Rectal smooth muscle tissue (tissue), 1 donor: ENCODE data around the gene USP35.

Experiments used
- H3K27ac ChIP-seq: one replicate; pipeline ENCODE4 v1.7.0; 2013; ENCODE audit warnings: low read depth, low read length, inconsistent platforms
- H3K27me3 ChIP-seq: one replicate; pipeline ENCODE4 v1.7.0; 2013; ENCODE audit warnings: low read length; ENCODE audit not compliant: control insufficient read depth, insufficient read depth
- H3K36me3 ChIP-seq: one replicate; pipeline ENCODE4 v1.7.0; 2013; ENCODE audit warnings: low read length; ENCODE audit not compliant: control insufficient read depth, insufficient read depth
- H3K4me1 ChIP-seq: one replicate; pipeline ENCODE4 v1.7.0; 2013; ENCODE audit warnings: low read length; ENCODE audit not compliant: control insufficient read depth, insufficient read depth
- H3K4me3 ChIP-seq: one replicate; pipeline ENCODE4 v1.7.0; 2013; ENCODE audit warnings: low read length
- H3K9ac ChIP-seq: one replicate; pipeline ENCODE4 v1.7.0; 2013; ENCODE audit warnings: low read length

USP35 gene

DNA sequence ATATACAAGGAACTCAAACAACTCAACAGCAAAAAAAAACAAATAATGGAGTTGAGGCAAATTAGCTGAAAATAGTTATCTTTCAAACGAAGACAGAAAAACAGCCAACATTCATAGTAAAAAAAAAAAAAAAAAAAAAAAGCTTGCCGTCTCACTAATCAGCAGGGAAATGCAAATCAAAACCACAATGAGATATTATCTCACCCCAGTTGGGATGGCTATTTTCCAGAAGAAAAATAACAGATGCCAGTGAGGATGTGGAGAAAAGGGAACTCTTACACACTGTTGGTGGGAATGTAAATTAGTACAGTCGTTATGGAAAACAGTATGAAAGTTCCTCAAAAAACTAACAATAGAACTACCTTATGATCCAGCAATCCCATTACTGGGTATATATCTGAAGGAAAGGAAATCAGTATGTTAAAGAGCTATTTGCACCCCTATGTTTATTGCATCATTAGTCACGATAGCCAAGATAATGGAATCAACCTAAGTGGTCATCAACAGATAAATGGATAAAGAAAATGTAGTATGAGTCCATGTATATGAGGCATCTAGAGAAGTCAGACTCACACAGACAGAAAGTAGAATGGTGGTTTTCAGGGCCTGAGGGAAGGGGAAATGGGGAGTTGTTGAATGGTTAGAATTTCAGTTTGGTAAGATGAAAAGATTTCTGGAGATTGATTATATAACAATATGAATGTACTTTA lies 56.0 kb downstream of the USP35 start:
- no peaks in the 10 kb centered on the region for H3K36me3 ChIP-seq
- no peaks in the 10 kb centered on the region for H3K4me1 ChIP-seq
- H3K9ac ChIP-seq = no peak overlapping the region
- no peaks in the 10 kb centered on the region for H3K27me3 ChIP-seq
- H3K27ac ChIP-seq = no peak overlapping the region
- H3K4me3 ChIP-seq = no peak overlapping the region

DNA sequence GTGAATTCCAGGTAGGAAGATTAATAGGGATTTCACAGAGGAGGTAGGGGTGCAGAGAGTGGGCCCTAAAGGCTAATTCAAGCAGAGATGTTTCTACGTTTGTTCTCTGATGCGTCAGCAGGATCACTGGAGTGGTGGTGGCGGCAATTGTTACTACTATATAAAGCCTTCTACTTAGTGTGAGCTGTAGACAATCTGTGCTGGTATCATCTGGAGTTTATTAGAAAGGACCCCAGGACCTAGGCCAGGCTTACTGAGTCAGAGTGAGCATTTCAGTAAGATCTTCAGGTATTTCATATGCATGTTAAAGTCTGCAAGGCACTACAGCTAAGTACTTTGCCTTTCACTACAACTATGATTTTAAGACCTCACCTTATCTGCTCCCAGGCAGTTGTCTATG lies 59.5 kb downstream of the USP35 start:
- no peak overlapping the region for H3K9ac ChIP-seq
- no peak overlapping the region for H3K27ac ChIP-seq
- H3K4me1 ChIP-seq = no peaks in the 10 kb centered on the region
- no peaks in the 10 kb centered on the region for H3K36me3 ChIP-seq
- no peak overlapping the region for H3K4me3 ChIP-seq
- H3K27me3 ChIP-seq = no peaks in the 10 kb centered on the region

DNA sequence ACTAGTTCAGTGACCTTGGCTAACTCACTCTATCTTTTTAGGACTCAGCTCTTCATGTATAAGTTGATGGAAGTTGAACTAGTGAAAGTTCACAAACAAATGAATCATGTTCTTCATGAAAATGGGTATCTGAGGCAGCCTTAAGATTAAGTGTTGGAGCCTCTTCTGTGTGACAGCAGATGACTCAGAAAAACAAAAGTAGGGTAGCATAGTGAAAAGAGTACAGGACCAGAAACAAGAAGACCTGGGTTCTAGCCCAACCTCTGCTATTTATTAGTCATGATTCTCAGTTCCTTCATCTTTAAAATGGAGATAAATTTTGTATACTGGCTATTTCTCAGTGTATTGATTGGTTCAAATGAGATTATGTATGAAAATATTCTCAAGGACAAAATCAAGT lies 60.2 kb downstream of the USP35 start:
- Histone ChIP-seq H3K36me3 (no peaks in the 10 kb centered on the region), H3K27ac (no peak overlapping the region), H3K9ac (no peak overlapping the region), H3K27me3 (no peaks in the 10 kb centered on the region), H3K4me1 (no peaks in the 10 kb centered on the region), H3K4me3 (no peak overlapping the region)

DNA sequence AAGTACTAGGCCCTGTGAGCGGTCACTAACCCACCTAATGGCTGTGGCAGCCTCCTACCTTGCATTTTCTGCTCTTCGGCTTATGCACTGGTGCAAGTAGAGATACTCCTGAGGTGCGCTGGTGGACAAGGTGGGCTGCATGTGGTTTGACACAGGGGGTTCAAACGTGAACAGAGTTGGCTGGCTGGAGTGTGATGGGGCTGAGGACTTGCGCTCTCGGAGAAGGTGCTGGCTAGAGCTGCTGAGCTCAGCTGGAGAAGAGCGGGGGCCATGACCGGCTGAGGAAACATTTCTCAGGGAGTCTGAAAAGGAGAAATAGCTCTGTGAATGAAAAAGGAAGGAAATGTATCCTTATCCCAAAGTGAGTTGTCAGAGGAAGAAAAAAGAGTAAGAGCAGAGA lies 61.4 kb downstream of the USP35 start:
- no peaks in the 10 kb centered on the region for H3K4me1 ChIP-seq
- H3K36me3 ChIP-seq = no peaks in the 10 kb centered on the region
- H3K9ac ChIP-seq = no peak overlapping the region
- no peak overlapping the region for H3K27ac ChIP-seq
- H3K27me3 ChIP-seq = no peaks in the 10 kb centered on the region
- H3K4me3 ChIP-seq = no peak overlapping the region

DNA sequence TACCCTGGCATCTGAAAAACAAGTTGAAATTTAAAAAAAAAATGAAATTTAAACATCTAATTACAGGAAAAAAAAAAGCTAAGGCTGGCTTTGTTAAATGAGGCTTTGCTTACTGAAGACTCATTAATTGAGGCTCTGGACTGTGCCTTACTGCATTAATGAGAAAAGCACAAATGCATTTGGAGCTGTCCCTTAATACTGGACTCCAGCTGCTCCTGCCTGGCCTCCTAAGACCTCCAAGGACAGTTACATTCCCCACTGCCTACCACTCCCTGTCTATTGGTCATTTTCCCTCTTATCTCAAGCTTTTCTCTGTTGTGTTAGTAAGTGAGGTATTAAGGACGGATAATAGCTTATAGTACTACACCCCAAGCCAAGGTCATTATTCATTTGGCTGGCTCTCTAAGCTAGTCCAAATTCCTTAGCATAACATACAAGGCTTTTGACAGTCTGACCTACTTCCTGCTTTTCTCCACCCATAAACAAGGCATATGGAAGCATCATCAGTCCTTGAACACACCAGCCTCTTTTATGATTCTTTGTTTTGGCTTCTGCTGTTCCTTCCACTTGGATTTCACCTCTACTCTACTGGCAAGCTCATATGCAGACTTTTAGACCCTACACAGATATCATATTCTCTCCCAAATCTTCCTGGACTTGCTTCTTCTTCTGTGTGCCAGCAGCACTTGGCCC lies 62.5 kb downstream of the USP35 start:
- H3K4me1 ChIP-seq = no peaks in the 10 kb centered on the region
- H3K27me3 ChIP-seq = no peaks in the 10 kb centered on the region
- H3K9ac ChIP-seq = no peak overlapping the region
- H3K27ac ChIP-seq = no peak overlapping the region
- H3K4me3 ChIP-seq = no peak overlapping the region
- H3K36me3 ChIP-seq = no peaks in the 10 kb centered on the region

DNA sequence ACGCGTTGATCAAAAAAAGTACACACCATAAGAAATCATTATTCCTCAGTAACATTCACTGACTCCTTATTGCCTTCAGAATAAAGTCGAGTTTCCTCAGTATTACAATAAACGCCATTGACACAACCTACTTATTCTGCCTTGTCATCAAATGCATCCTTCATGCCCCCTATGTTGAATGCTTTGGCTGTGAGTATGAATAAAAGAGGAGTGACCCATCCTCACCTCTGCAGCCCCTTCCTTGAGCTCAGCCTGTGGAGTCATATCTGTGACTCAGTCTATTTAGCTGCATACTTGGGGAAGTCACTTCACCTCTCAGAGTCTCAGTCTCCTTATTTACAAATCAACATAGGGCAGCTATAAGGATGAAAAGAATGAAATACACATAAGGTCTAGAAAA lies 65.1 kb downstream of the USP35 start:
- no peaks in the 10 kb centered on the region for H3K27me3 ChIP-seq
- H3K4me3 ChIP-seq = no peak overlapping the region
- no peak overlapping the region for H3K9ac ChIP-seq
- no peak overlapping the region for H3K27ac ChIP-seq
- H3K36me3 ChIP-seq = no peaks in the 10 kb centered on the region
- no peaks in the 10 kb centered on the region for H3K4me1 ChIP-seq

DNA sequence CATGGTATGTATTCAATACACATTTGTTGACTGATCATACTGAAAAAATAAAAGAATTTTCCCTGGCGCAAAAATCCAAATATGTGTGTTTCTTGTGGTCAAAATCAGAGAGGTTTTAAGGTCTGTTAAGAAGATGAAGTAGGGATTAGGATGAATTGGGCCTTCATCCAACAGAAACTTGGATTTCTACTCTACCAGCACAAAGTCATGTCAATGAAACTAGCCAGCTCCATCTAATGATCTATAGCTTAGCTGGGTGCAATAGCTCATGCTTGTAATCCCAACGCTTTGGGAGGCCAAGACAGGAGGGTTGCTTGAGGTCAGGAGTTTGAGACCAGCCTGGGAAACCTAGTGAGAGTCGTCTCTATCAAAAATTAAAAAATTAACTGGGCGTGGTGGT lies 65.5 kb downstream of the USP35 start:
- Histone ChIP-seq H3K4me3 (no peak overlapping the region), H3K4me1 (no peaks in the 10 kb centered on the region), H3K36me3 (no peaks in the 10 kb centered on the region), H3K27ac (no peak overlapping the region), H3K9ac (no peak overlapping the region), H3K27me3 (no peaks in the 10 kb centered on the region)

DNA sequence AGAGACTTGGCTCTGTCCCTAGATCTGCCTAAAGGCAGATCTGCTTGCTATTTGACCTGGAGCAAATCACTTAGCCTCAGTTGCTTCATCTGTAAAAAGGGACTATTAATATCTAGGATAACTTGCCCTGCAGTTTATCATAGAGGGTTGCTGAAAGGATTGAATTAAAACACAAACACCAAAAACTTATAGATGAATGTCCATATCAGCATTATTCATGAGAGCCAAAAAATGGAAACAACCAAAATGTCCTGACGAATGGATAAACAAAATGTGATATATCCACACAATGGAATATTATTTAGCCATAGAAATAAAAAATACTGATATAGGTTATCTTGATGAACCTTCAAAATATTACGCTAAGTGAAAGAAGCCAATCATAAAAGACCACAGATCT lies 67.2 kb downstream of the USP35 start:
- no peak overlapping the region for H3K27ac ChIP-seq
- no peak overlapping the region for H3K4me3 ChIP-seq
- H3K27me3 ChIP-seq = no peaks in the 10 kb centered on the region
- no peaks in the 10 kb centered on the region for H3K36me3 ChIP-seq
- H3K4me1 ChIP-seq = no peaks in the 10 kb centered on the region
- H3K9ac ChIP-seq = no peak overlapping the region

DNA sequence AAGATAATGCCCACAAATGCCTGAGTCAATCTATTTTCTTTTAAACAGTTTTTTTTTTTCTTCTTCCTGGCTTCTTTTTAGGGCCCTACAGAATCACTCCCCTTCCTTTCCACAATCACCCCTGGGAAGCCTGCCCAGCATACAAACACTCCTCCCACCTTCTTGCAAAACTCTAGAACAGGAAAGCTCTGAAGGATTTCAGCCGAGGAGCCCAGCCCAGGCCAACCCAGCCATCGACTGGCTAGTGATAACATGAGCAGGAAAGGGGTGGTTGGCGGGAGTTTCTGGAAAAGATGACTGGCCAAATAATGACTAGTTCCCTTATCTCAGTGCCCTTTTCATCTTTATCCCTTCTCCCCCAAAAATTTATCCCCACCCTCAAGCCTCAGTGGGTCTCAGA lies 68.2 kb downstream of the USP35 start:
- Histone ChIP-seq H3K4me3 (no peak overlapping the region), H3K27me3 (no peaks in the 10 kb centered on the region), H3K4me1 (no peaks in the 10 kb centered on the region), H3K27ac (no peak overlapping the region), H3K36me3 (no peaks in the 10 kb centered on the region), H3K9ac (no peak overlapping the region)

DNA sequence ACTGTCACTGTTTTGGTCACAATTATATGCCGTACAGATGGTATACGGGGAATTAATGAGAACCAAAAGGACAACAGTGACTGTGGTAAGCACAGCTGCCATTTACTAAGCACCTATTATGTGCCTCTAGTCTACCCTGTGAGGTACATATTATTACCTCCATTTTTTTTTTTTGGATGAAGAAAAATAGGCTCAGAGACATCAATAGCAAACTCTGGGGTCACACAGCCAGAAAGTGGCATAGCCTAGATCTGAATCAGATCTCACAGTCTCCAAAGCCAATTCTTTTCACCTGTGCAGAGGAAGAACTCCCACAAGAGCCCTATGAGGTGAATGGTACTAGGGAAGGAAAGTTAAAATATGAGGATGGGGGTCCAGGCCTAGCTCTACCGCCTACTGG lies 68.9 kb downstream of the USP35 start:
- Histone ChIP-seq H3K27me3 (no peaks in the 10 kb centered on the region), H3K27ac (no peak overlapping the region), H3K36me3 (no peaks in the 10 kb centered on the region), H3K9ac (no peak overlapping the region), H3K4me1 (no peaks in the 10 kb centered on the region), H3K4me3 (no peak overlapping the region)

DNA sequence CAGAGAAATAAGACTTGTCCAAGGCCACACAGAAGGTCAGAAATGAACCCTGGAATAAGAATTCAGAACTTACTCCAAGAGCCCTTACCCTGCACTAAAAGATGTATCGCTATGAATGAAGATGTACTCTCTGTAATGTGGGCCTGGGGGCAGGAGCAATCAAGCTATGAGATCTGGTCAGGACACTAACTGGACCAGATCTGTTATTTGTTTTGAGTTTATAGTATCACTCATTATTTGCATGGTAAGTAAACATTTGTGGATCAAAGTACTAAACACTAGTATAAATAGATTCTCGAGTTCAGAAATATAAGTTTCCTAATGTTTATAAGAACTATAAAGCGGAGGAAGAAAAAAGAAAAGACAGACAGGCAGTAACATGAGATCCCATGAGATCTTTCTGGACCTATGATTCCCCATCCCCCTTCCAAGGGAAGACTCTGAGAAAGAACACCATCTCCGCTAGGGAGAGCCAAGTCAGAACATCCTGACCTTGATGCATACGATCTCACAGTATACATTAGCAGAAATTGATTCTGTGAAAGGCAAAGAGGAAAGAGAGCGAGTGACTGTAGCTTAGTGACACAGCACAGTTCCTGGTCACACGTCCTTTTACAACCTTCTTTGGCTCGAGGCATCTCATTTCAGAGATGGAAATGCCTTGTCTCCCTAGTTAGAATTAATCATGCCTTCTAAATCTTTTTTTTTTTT lies 71.2 kb downstream of the USP35 start:
- Histone ChIP-seq H3K4me3 (no peak overlapping the region), H3K9ac (no peak overlapping the region), H3K36me3 (no peaks in the 10 kb centered on the region), H3K4me1 (no peaks in the 10 kb centered on the region), H3K27ac (no peak overlapping the region), H3K27me3 (no peaks in the 10 kb centered on the region)

DNA sequence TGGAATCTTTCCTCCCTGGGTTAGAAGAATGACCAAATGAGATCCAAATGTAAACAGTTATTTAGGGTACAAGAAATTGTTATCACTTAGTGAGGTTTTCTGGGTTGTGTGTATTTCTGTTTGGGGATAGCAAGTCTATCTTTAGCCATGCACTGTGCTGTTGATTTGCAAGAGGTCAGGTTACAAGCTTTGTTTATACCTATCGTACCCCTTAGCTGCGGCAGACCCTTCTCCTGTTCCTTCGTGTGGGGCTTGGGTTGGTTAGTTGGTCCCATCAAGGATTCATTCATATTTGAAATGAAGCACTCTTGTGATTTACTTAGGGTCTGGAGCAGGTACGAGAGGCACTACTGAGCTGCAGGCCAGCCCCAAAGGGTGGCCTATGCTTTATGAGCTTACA lies 72.6 kb downstream of the USP35 start:
- Histone ChIP-seq H3K4me1 (no peaks in the 10 kb centered on the region), H3K27ac (no peak overlapping the region), H3K27me3 (no peaks in the 10 kb centered on the region), H3K4me3 (no peak overlapping the region), H3K36me3 (no peaks in the 10 kb centered on the region), H3K9ac (no peak overlapping the region)
